Measurements from ENCODE around the gene SLC35C1. TPM values are rescaled to one million over a fixed set of nuclear protein-coding genes. Genes with fewer than 3 reads are reported as not detected.

Gene SLC35C1
- total and polyA plus RNA-seq, 2 of the 8 experiments (the other 6 are each of a cell fraction or from before 2014, with no cell fraction given) = 4.6 to 10.6 TPM

GRCh38 chr11:45843158-45843924, 38.4 kb downstream of the SLC35C1 start:
- ChIA-PET CTCF (ENCODE audit: partially characterized antibody) (interaction anchor here (0.5 to 6.3 kb wide), 23 partner anchors 7 to 184 kb away, joined by 3 to 50 read pairs (median 4); no protein-coding TSS in a partner anchor), POLR2A (ENCODE audit: partially characterized antibody) (no interaction called here)
- Histone ChIP-seq H2AK5ac (ENCODE audit: low read depth, low read length) (no peak overlapping the region), H3K4ac (replicated peaks; ENCODE audit: insufficient read length, low read depth, low read length) (no peak overlapping the region), H2BK5ac (ENCODE audit: low read depth, low read length) (no peak overlapping the region), H3K23ac (ENCODE audit: insufficient read length) (no peak overlapping the region), H3K79me2 (ENCODE audit: control insufficient read depth in 1 of 2, insufficient read depth in 2 of 2, low read length in 2 of 2) (no peaks in the 10 kb centered on the region), H3K4me3 (ENCODE audit: extremely low read depth in 1 of 4, insufficient read depth in 2 of 4, low read depth in 3 of 4, low read length in 4 of 4) (peak overlapping the region in 1 of 4 experiments; percentile 21; a peak in 1 of 8 replicates), H3K14ac (ENCODE audit: insufficient read length) (no peak overlapping the region), H4K8ac (ENCODE audit: extremely low read depth, insufficient read depth, low read length) (no peak overlapping the region), H3K18ac (ENCODE audit: extremely low read depth, low read length) (no peak overlapping the region), H2BK15ac (ENCODE audit: low read length) (no peak overlapping the region), H3K56ac (replicated peaks; ENCODE audit: insufficient read length, low read depth, low read length) (no peak overlapping the region), H3K79me1 (ENCODE audit: low read depth, low read length) (no peaks in the 10 kb centered on the region), H2BK12ac (ENCODE audit: low read depth, low read length) (no peak overlapping the region), H2BK120ac (replicated peaks; ENCODE audit: low read depth, low read length) (no peak overlapping the region), H4K20me1 (replicated peaks in 1 of 2; ENCODE audit: control insufficient read depth in 1 of 2, insufficient read depth in 2 of 2, low read length in 2 of 2) (no peaks in the 10 kb centered on the region), H3K9me3 (ENCODE audit: insufficient read depth in 2 of 2, low read depth in 1 of 2, low read length in 1 of 2) (no peaks in the 10 kb centered on the region), H3K9ac (replicated peaks in 1 of 4; ENCODE audit: extremely low read depth in 1 of 4, low read depth in 3 of 4, low read length in 3 of 4) (no peak overlapping the region), H3K4me2 (ENCODE audit: insufficient read depth in 1 of 2, low read depth in 2 of 2, low read length in 2 of 2) (peak overlapping the region in 1 of 2 experiments; percentile 35; a peak in 2 of 4 replicates), H3K27me3 (replicated peaks in 1 of 4; ENCODE audit: control insufficient read depth in 3 of 4, extremely low read depth in 1 of 4, insufficient read depth in 3 of 4, low read length in 3 of 4) (peaks cover 5 to 20% (median 12%) of the 10 kb centered on the region in 4 experiments; a peak in 6 of 7 replicates), H4K5ac (ENCODE audit: insufficient read length, low read depth, low read length) (no peak overlapping the region), H2BK20ac (ENCODE audit: low read length) (no peak overlapping the region), H3K4me1 (replicated peaks in 1 of 4; ENCODE audit: control insufficient read depth in 3 of 4, insufficient read depth in 4 of 4, low read length in 3 of 4) (peaks cover 0 to 4% (median 2%) of the 10 kb centered on the region in 4 experiments; a peak in 4 of 7 replicates), H3K27ac (ENCODE audit: low read depth, low read length) (no peak overlapping the region), H4K91ac (replicated peaks; ENCODE audit: insufficient read length, low read length) (no peak overlapping the region), H3K36me3 (ENCODE audit: control insufficient read depth in 2 of 4, insufficient read depth in 4 of 4, low read length in 3 of 4) (no peaks in the 10 kb centered on the region), H3K23me2 (ENCODE audit: low read depth, low read length) (peaks cover 2% of the 10 kb centered on the region; the same call in 1 of the 2 replicates), H2AFZ (ENCODE audit: low read length) (0 out of 2 replicates have a peak overlapping the region, but pooled peaks have one; percentile 63)
- FAIRE-seq (peak; percentile 48), DNase-seq (ENCODE audit: low read depth in 1 of 2, low spot score in 2 of 2) (peak; percentile 46 to 91)
- WGBS, 2 experiments (ENCODE audit: extremely low coverage in 1 of 2, insufficient coverage in 1 of 2, insufficient read length in 1 of 2, insufficient replicate concordance in 2 of 2, low coverage in 1 of 2, low lambda C conversion rate in 2 of 2, missing lambda C conversion rate in 1 of 2) = 19% methylated on average over 20 of the region's 22 CpGs; no CpG with 5 or more reads in 1 of the 2 experiments
- TF ChIP-seq RAD21 (IDR thresholded peaks at IDR 0.05 in 1 of 2, conservative IDR thresholded peaks at IDR 0.05 in 1 of 2; ENCODE audit: low read depth in 2 of 2, low read length in 2 of 2) = peak; percentile 50 to 58
- TF ChIP-seq SIN3A (conservative IDR thresholded peaks at IDR 0.05 in 1 of 2, IDR thresholded peaks at IDR 0.05 in 1 of 2; ENCODE audit: low read depth in 1 of 2, low read length in 2 of 2) = 0 out of 4 replicates have a peak, but pooled peaks of 1 of the 2 experiments have one; percentile 38
- no peak for TF ChIP-seq CTBP2 (IDR thresholded peaks at IDR 0.05; ENCODE audit: borderline replicate concordance, insufficient read depth, insufficient read length, low read length)
- TF ChIP-seq CTCF (IDR thresholded peaks at IDR 0.05; ENCODE audit: control extremely low read depth in 1 of 3, insufficient read depth in 1 of 3, low read depth in 1 of 3, low read length in 3 of 3) = peak; percentile 74 to 94 (median 92)

Measured in H1 (cell line).